ENCODE data around the gene SLC66A1. TPM values are rescaled to one million over a fixed set of nuclear protein-coding genes. Genes with fewer than 3 reads are reported as not detected.

SLC66A1 gene
- polyA plus RNA-seq, 1 donor, result 9.3 TPM

- no peak for DNase-seq (ENCODE audit: low read depth)
Observed at GRCh38 chr1:19325368-19325957, 13.3 kb downstream of the SLC66A1 start.

GRCh38 chr1:19325958-19326747 lies 14.0 kb downstream of the SLC66A1 start:
- DNase-seq (ENCODE audit: low read depth), result no peak

- DNase-seq (ENCODE audit: low read depth), result no peak
Observed at GRCh38 chr1:19326748-19327065, 14.6 kb downstream of the SLC66A1 start.

DNA sequence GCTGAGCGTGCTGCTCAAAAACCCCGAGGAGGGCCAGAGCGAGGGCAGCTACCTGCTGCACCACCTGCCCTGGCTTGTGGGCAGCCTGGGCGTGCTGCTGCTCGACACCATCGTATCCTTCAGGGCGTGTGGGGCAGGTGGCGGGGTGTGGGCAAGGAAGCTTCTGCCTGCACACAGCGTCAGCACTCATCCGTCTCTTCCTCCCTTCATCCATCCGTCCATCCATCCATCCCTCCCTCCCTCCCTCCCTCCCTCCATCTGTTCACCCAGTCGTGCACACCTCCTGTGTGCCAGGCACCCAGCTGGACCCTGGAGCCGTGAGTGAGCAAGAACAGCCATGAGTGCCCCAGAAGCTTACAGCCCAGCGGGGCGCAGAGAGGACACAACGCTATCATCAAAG lies 15.2 kb downstream of the SLC66A1 start:
- DNase-seq (ENCODE audit: low read depth), result no peak

GRCh38 chr1:19327736-19328135 lies 15.6 kb downstream of the SLC66A1 start:
- no peak for DNase-seq (ENCODE audit: low read depth)

DNA sequence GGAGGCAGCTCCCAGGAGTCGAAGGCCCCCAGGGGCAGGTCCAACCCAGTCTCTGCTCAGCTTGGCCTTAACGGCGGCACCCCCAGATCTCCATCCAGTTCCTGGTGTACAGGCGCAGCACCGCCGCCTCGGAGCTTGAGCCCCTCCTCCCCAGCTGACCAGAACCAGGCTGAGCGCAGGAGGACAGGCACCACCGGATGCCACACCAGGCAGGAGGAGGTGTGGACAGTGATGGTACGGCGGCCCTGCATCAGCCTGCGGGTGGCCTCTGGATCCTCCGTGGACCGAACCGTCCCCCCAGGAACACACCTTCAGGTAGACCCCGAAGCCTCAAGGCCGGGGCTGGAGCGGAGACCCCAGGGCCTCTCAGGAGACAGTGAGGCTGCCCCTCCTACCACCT lies 16.4 kb downstream of the SLC66A1 start:
- DNase-seq (ENCODE audit: low read depth), result no peak

GRCh38 chr1:19329188-19329587 lies 17.1 kb downstream of the SLC66A1 start:
- no peak for DNase-seq (ENCODE audit: low read depth)

- no peak for DNase-seq (ENCODE audit: low read depth)
Observed at GRCh38 chr1:19329611-19330010, 17.5 kb downstream of the SLC66A1 start.

GRCh38 chr1:19330449-19331135 lies 18.5 kb downstream of the SLC66A1 start:
- DNase-seq (ENCODE audit: low read depth), result no peak

- DNase-seq (ENCODE audit: low read depth), result no peak
Observed at GRCh38 chr1:19331262-19331878, 19.2 kb downstream of the SLC66A1 start.

- DNase-seq (ENCODE audit: low read depth), result no peak
Observed at GRCh38 chr1:19332832-19333231, 20.7 kb downstream of the SLC66A1 start.

GRCh38 chr1:19333587-19334354 lies 21.6 kb downstream of the SLC66A1 start:
- no peak for DNase-seq (ENCODE audit: low read depth)

- DNase-seq (ENCODE audit: low read depth), result no peak
Observed at GRCh38 chr1:19336543-19336942, 24.4 kb downstream of the SLC66A1 start.

- no peak for DNase-seq (ENCODE audit: low read depth)
Observed at GRCh38 chr1:19337289-19337688, 25.2 kb downstream of the SLC66A1 start.

DNA sequence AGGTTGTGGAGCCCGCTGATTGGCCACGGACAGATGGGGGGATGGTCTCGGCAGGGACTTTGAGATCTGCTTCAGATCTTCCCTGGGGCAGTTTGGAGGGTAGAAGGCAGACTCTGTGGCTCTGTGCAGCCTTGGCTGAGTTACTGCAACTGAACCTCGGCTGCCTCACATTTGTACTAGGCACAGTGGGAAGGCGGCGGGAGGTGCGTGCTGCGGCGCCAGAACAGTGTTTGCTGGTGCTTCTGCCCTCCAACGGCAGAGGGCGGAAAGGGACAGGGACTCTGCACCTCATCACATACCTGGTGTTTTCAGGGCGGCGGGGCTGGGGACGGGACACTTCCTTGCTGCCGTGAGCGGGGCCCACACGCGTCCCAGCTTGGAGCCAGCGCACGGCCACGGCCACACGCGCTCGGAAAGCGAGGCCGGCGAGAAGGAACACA lies 26.2 kb downstream of the SLC66A1 start:
- DNase-seq (ENCODE audit: low read depth), result no peak

GRCh38 chr1:19339214-19339861 lies 27.2 kb downstream of the SLC66A1 start:
- no peak for DNase-seq (ENCODE audit: low read depth)

- DNase-seq (ENCODE audit: low read depth), result no peak
Observed at GRCh38 chr1:19340387-19340937, 28.3 kb downstream of the SLC66A1 start.

- DNase-seq (ENCODE audit: low read depth), result no peak
Observed at GRCh38 chr1:19341201-19342061, 29.3 kb downstream of the SLC66A1 start.

DNA sequence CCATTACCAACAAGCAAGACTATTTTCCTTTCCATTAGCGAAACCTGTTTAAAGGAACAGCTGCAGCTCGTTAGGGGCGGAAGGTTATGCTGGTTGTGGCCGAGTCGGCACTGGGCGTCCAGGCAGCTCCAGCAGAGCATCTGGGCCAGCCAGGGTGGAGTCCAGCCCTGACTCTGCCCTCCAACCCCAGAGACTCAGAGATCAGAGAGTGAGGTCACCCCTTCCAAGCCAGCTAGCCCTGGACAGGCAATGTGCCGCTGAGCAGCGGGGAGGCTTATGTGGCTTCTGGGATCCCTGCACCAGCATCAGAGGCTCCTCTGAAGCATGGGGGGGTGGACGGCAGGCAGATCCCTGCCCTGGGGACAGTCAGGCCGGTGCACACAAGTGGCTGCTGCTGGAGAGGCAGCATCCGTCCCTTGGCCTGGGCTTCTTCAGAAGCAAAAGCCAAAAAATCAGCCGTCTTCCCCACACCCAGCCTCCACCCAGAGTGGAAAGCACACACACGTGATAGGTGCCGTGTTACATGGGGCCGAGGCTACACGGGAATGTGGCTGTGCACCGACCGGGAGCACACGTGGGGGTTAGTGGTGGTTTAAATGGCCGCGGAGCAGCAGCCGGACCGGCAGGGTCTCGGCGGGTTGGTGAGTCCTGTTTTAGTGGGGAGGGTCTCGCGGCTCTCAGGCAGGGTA lies 30.1 kb downstream of the SLC66A1 start:
- no peak for DNase-seq (ENCODE audit: low read depth)
